Heart left ventricle (tissue), 16 donors: Measurements from ENCODE around the gene NEK7. TPM values are rescaled to one million over a fixed set of nuclear protein-coding genes. Genes with fewer than 3 reads are reported as not detected.

ENCODE experiments used
- ATAC-seq, 4 donors: fragments of 200-7000 bp; cut with Tn5 transposase; one replicate each; pipeline ENCODE4 v1.9.1; 2020 to 2022; ENCODE audit warnings: moderate library complexity in 4 of 4, mild to moderate bottlenecking in 3 of 4, moderate number of reproducible peaks in 1 of 4
- DNase-seq, 5 donors: peaks; one replicate each; pipeline ENCODE4 v3.0.0-alpha.2; 2020
- H3K27ac ChIP-seq, 12 donors: fragments of 200-600 bp; sonication (generic) in 4 of 12; one replicate each; pipeline versions ENCODE4 v1.5.0 to v1.8.0; 2016 to 2022; ENCODE audit warnings: mild to moderate bottlenecking in 2 of 12
- H3K27me3 ChIP-seq, 9 donors: fragments of 200-600 bp; sonication (generic) in 2 of 9; one replicate each; pipeline versions ENCODE4 v1.5.1 to v1.8.0; 2016 to 2022; ENCODE audit warnings: mild to moderate bottlenecking in 3 of 9
- H3K36me3 ChIP-seq, 9 donors: fragments of 200-600 bp; sonication (generic) in 2 of 9; one replicate each; pipeline versions ENCODE4 v1.5.0 to v1.8.0; 2018 to 2022; ENCODE audit warnings: mild to moderate bottlenecking in 2 of 9
- H3K4me1 ChIP-seq, 12 donors: fragments of 200-600 bp; sonication (generic) in 4 of 12; one replicate each; pipeline versions ENCODE4 v1.5.0 to v1.8.0; 2016 to 2022; ENCODE audit warnings: mild to moderate bottlenecking in 3 of 12
- H3K4me3 ChIP-seq, 12 donors: fragments of 200-600 bp; sonication (generic) in 4 of 12; one replicate each; pipeline versions ENCODE4 v1.5.0 to v1.8.0; 2017 to 2022; ENCODE audit warnings: mild to moderate bottlenecking in 9 of 12, moderate library complexity in 4 of 12
- H3K9me3 ChIP-seq, 12 donors: fragments of 200-600 bp; sonication (generic) in 4 of 12; one replicate each; pipeline versions ENCODE4 v1.5.0 to v1.8.0; 2016 to 2022; ENCODE audit warnings: mild to moderate bottlenecking in 1 of 12
- CTCF ChIP-seq, 12 donors: fragments of 200-600 bp; sonication (generic) in 4 of 12; IDR thresholded peaks; one replicate each; pipeline versions ENCODE4 v1.5.0 to v1.8.0; 2018 to 2022; ENCODE audit warnings: antibody characterized with exemption in 12 of 12, mild to moderate bottlenecking in 5 of 12
- POLR2A ChIP-seq, 2 donors: fragments of 450-650 bp; IDR thresholded peaks; one replicate each; pipeline ENCODE4 v1.6.1; 2017; ENCODE audit warnings: antibody characterized with exemption in 2 of 2, mild to moderate bottlenecking in 2 of 2, moderate library complexity in 2 of 2
- WGBS, 4 donors: extraction: QIAGEN DNeasy Blood & Tissue Kit in 2 of 4; methylation state at CpG; one replicate each; pipeline versions ENCODE4 v1.1.5 to v1.1.7; 2013 to 2018; 5-methylcytosine and 5-hydroxymethylcytosine counted together
- intact Hi-C, 10 donors: fragments of 100-400 bp; cut with DNase I; formaldehyde crosslinking; loops; one replicate each; pipeline versions ENCODE4 v1.11.1 to v1.14.2; 2022
- polyA plus RNA-seq, 2 donors: library from polyadenylated mRNA; stranded (reverse); fragments of 200-250 nt; gene quantifications; one replicate each; pipeline ENCODE4 v1.2.3, GENCODE V29; 2013
- total RNA-seq, 9 donors: library from RNA; depleted of rRNA in 2 of 9; stranded (reverse); fragments of >200 nt in 2 of 9; fragmentation: NEBNext Ultra II Directional in 3 of 9; extraction: Animal tissue kit (Norgen Biotek cat#: 25700) in 3 of 9; gene quantifications; one replicate each; pipeline versions ENCODE4 v1.1.0 to v1.2.4, GENCODE V29; 2016 to 2023
- donor health status: ischemic (EF 13 %, LVEDD 7.1; RV severe dilation, severe dysfunction).
- donor health status: healthy with polysubstance abuse.
- donor health status: DM: no; HTN: yes; CAD: no.
- donor health status: DM: no; HTN: no; CAD: no.
- donor health status: ischemic (EF 25% LVEDD 6.9; RV normal size, moderate dysfunction).
- donor health status: ischemic (EF 25% LVEDD 5.7; RV mildly dilated, moderate dysfunction).
- donor health status: healthy.
- donor health status: DM: yes; HTN: yes; CAD: no.
- donor health status: ischemic (EF 35%, LVEDD 5.7; RV mildly dilated, moderate dysfunction).
- donor health status: nonischemic (EF 11% LVEDD 7.7; RV severe dilation, severe dysfunction).
- donor health status: DM: yes; HTN: yes; CAD: no.
- donor health status: PGD.
- donor health status: ischemic (EF 29% LVEDD 5.4; RV normal size, mild dysfunction).
- donor health status: nonischemic (EF 23%, LVEDD 6.1; RV moderate dilation, normal function).

NEK7 gene
- total and polyA plus RNA-seq, 11 donors: 57.5 to 499 (median 235) TPM

GRCh38 chr1:198169672-198170071 lies 12.9 kb downstream of the NEK7 start:
- WGBS, 4 donors: 24 to 41% (median 31%) methylated on average over 2 of the region's 2 CpGs
- intact Hi-C loops: loop anchor here in 2 of 10 donors (5.0 to 10.0 kb wide), 3 partner anchors 38 to 98 kb away; no protein-coding TSS in a partner anchor
- H3K27ac ChIP-seq: peak overlapping the region in 10 of 12 donors; percentile 3 to 76 (median 30)

GRCh38 chr1:198171667-198172540 lies 15.1 kb downstream of the NEK7 start:
- intact Hi-C loops: loop anchor here in 1 of 10 donors (5.0 kb wide), 1 partner anchor 35 kb away; no protein-coding TSS in a partner anchor
- H3K27ac ChIP-seq: peak overlapping the region in 2 of 12 donors; percentile 27 to 43
- ATAC-seq (peak in 1 of 4 donors; percentile 17), DNase-seq (no peak)
- H3K27me3 ChIP-seq: no peaks in the 10 kb centered on the region
- WGBS, 4 donors: 44 to 57% (median 50%) methylated on average over 5 of the region's 5 CpGs
- no peak for TF ChIP-seq POLR2A (IDR thresholded peaks at IDR 0.05)
- TF ChIP-seq CTCF (IDR thresholded peaks at IDR 0.05): no peak
- H3K4me3 ChIP-seq: no peak overlapping the region
- H3K4me1 ChIP-seq: peaks cover 4 to 99% (median 91%) of the 10 kb centered on the region in 12 donors
- no peaks in the 10 kb centered on the region for H3K9me3 ChIP-seq
- H3K36me3 ChIP-seq: no peaks in the 10 kb centered on the region

More at GRCh38 chr1:198169672-198170071, 12.9 kb downstream of the NEK7 start:
- H3K36me3 ChIP-seq: no peaks in the 10 kb centered on the region
- ATAC-seq (peak in 3 of 4 donors; percentile 39 to 76 (median 48)), DNase-seq (peak in 1 of 5 donors; percentile 32)
- peaks cover 12 to 98% (median 86%) of the 10 kb centered on the region in 12 donors for H3K4me1 ChIP-seq
- H3K9me3 ChIP-seq: no peaks in the 10 kb centered on the region
- TF ChIP-seq POLR2A (IDR thresholded peaks at IDR 0.05) (no peak), CTCF (IDR thresholded peaks at IDR 0.05) (no peak)
- no peak overlapping the region for H3K4me3 ChIP-seq
- H3K27me3 ChIP-seq: no peaks in the 10 kb centered on the region

GRCh38 chr1:198173832-198174231 lies 17.0 kb downstream of the NEK7 start:
- no peak for DNase-seq
- Histone ChIP-seq H3K27ac (peak overlapping the region in 1 of 12 donors; percentile 2), H3K4me3 (no peak overlapping the region), H3K36me3 (no peaks in the 10 kb centered on the region), H3K4me1 (peaks cover 4 to 98% (median 90%) of the 10 kb centered on the region in 12 donors), H3K27me3 (no peaks in the 10 kb centered on the region), H3K9me3 (no peaks in the 10 kb centered on the region)
- TF ChIP-seq CTCF (IDR thresholded peaks at IDR 0.05) (no peak), POLR2A (IDR thresholded peaks at IDR 0.05) (no peak)
- intact Hi-C loops: loop anchor here in 1 of 10 donors (5.0 kb wide), 1 partner anchor 33 kb away; no protein-coding TSS in a partner anchor
- no peak for ATAC-seq

GRCh38 chr1:198174297-198174696 lies 17.5 kb downstream of the NEK7 start:
- WGBS, 4 donors: 54 to 65% (median 58%) methylated on average over 5 of the region's 5 CpGs
- H3K4me3 ChIP-seq: no peak overlapping the region
- peaks cover 4 to 98% (median 89%) of the 10 kb centered on the region in 12 donors for H3K4me1 ChIP-seq
- intact Hi-C loops: loop anchor here in 1 of 10 donors (5.0 kb wide), 1 partner anchor 33 kb away; no protein-coding TSS in a partner anchor
- no peaks in the 10 kb centered on the region for H3K27me3 ChIP-seq
- no peak for DNase-seq
- H3K27ac ChIP-seq: peak overlapping the region in 2 of 12 donors; percentile 2 to 15
- TF ChIP-seq POLR2A (IDR thresholded peaks at IDR 0.05): no peak
- no peak for TF ChIP-seq CTCF (IDR thresholded peaks at IDR 0.05)
- H3K36me3 ChIP-seq: no peaks in the 10 kb centered on the region
- no peaks in the 10 kb centered on the region for H3K9me3 ChIP-seq
- ATAC-seq: no peak
